ENCODE results near the gene DOCK3. TPM values are rescaled to one million over a fixed set of nuclear protein-coding genes. Genes with fewer than 3 reads are reported as not detected.

DOCK3 gene
- total RNA-seq, 1 experiment from 2014 or later: 0.15 TPM

- POLR2A ChIA-PET (ENCODE audit: unreplicated experiment): no interaction called here
- Histone ChIP-seq H3K9me3 (ENCODE audit: low read length) (no peaks in the 10 kb centered on the region), H3F3A (ENCODE audit: low read length, unreplicated experiment) (no peaks in the 10 kb centered on the region), H3K9me2 (replicated peaks; ENCODE audit: low read length) (no peaks in the 10 kb centered on the region), H3K79me2 (ENCODE audit: low read length) (no peaks in the 10 kb centered on the region), H4K20me1 (ENCODE audit: low read length) (no peaks in the 10 kb centered on the region), H3K4me2 (ENCODE audit: low read length) (no peak overlapping the region), H3K9ac (ENCODE audit: low read length) (no peak overlapping the region), H3K27ac (ENCODE audit: low read length) (no peak overlapping the region), H2AFZ (ENCODE audit: low read length) (no peak overlapping the region), H3K27me3 (ENCODE audit: low read length) (0 out of 2 replicates have a peak, but pooled peaks cover 9% of the 10 kb centered on the region), H3K4me1 (ENCODE audit: insufficient read depth, low read length) (no peaks in the 10 kb centered on the region), H3K4me3 (ENCODE audit: low read length) (no peak overlapping the region), H3K36me3 (ENCODE audit: low read depth, low read length) (no peaks in the 10 kb centered on the region)
- ATAC-seq: no peak
- CTCF ChIA-PET: interaction anchor here (0.6 kb wide), 1 partner anchor 672 kb away, joined by 3 read pairs; no protein-coding TSS in a partner anchor
- DNase-seq: no peak
- no TSS peak for BruUV-seq (replicated peaks)
- intact Hi-C loops (cut with micrococcal nuclease): no loop called here
- TF ChIP-seq CTCF (conservative IDR thresholded peaks at IDR 0.05; ENCODE audit: low read depth, low read length): no peak
- no peak for TF ChIP-seq EZH2phosphoT487 (IDR thresholded peaks at IDR 0.05; ENCODE audit: borderline replicate concordance, low read length)
- TF ChIP-seq EZH2 (IDR thresholded peaks at IDR 0.05; ENCODE audit: low read length, unreplicated experiment): no peak
Observed at GRCh38 chr3:51353131-51353530, 678.4 kb downstream of the DOCK3 start.

GRCh38 chr3:51353691-51354090, 679.0 kb downstream of the DOCK3 start:
- Histone ChIP-seq H4K20me1 (ENCODE audit: low read length) (no peaks in the 10 kb centered on the region), H3K79me2 (ENCODE audit: low read length) (no peaks in the 10 kb centered on the region), H3K9ac (ENCODE audit: low read length) (no peak overlapping the region), H3K9me2 (replicated peaks; ENCODE audit: low read length) (no peaks in the 10 kb centered on the region), H3K27ac (ENCODE audit: low read length) (no peak overlapping the region), H3K4me1 (ENCODE audit: insufficient read depth, low read length) (no peaks in the 10 kb centered on the region), H3K9me3 (ENCODE audit: low read length) (no peaks in the 10 kb centered on the region), H3F3A (ENCODE audit: low read length, unreplicated experiment) (no peaks in the 10 kb centered on the region), H3K27me3 (ENCODE audit: low read length) (0 out of 2 replicates have a peak, but pooled peaks cover 10% of the 10 kb centered on the region), H3K4me3 (ENCODE audit: low read length) (no peak overlapping the region), H3K4me2 (ENCODE audit: low read length) (no peak overlapping the region), H2AFZ (ENCODE audit: low read length) (no peak overlapping the region), H3K36me3 (ENCODE audit: low read depth, low read length) (no peaks in the 10 kb centered on the region)
- BruUV-seq (replicated peaks): no TSS peak
- DNase-seq (no peak), ATAC-seq (no peak)
- CTCF ChIA-PET: no interaction called here
- no peak for TF ChIP-seq CTCF (conservative IDR thresholded peaks at IDR 0.05; ENCODE audit: low read depth, low read length)
- TF ChIP-seq EZH2 (IDR thresholded peaks at IDR 0.05; ENCODE audit: low read length, unreplicated experiment): no peak
- TF ChIP-seq EZH2phosphoT487 (IDR thresholded peaks at IDR 0.05; ENCODE audit: borderline replicate concordance, low read length): no peak
- intact Hi-C loops (cut with micrococcal nuclease): no loop called here
- POLR2A ChIA-PET (ENCODE audit: unreplicated experiment): no interaction called here

GRCh38 chr3:51354172-51354571, 679.4 kb downstream of the DOCK3 start:
- H3K9me3 ChIP-seq (ENCODE audit: low read length): no peaks in the 10 kb centered on the region
- H3K79me2 ChIP-seq (ENCODE audit: low read length): no peaks in the 10 kb centered on the region
- H3K27ac ChIP-seq (ENCODE audit: low read length): no peak overlapping the region
- ATAC-seq (no peak), DNase-seq (no peak)
- H3K27me3 ChIP-seq (ENCODE audit: low read length): peaks cover 10% of the 10 kb centered on the region
- no TSS peak for BruUV-seq (replicated peaks)
- no peaks in the 10 kb centered on the region for H4K20me1 ChIP-seq (ENCODE audit: low read length)
- no peaks in the 10 kb centered on the region for H3K9me2 ChIP-seq (replicated peaks; ENCODE audit: low read length)
- TF ChIP-seq EZH2phosphoT487 (IDR thresholded peaks at IDR 0.05; ENCODE audit: borderline replicate concordance, low read length): no peak
- H3K9ac ChIP-seq (ENCODE audit: low read length): no peak overlapping the region
- H3K4me1 ChIP-seq (ENCODE audit: insufficient read depth, low read length): no peaks in the 10 kb centered on the region
- no peak overlapping the region for H3K4me3 ChIP-seq (ENCODE audit: low read length)
- ChIA-PET CTCF (no interaction called here), POLR2A (ENCODE audit: unreplicated experiment) (no interaction called here)
- no peak overlapping the region for H2AFZ ChIP-seq (ENCODE audit: low read length)
- no peaks in the 10 kb centered on the region for H3K36me3 ChIP-seq (ENCODE audit: low read depth, low read length)
- no peak overlapping the region for H3K4me2 ChIP-seq (ENCODE audit: low read length)
- H3F3A ChIP-seq (ENCODE audit: low read length, unreplicated experiment): no peaks in the 10 kb centered on the region
- intact Hi-C loops (cut with micrococcal nuclease): no loop called here

All from PC-3 (cell line).